Loucy (cell line): ENCODE results near the gene SLC38A7.

Source experiments
- H2AFZ ChIP-seq: fragments of 200-600 bp; sonication (generic); 2 replicates; pipeline ENCODE4 v1.6.0; 2016; ENCODE audit warnings: antibody characterized with exemption, mild to moderate bottlenecking, low read length, moderate library complexity
- H3F3A ChIP-seq: fragments of 200-600 bp; 2 replicates; pipeline ENCODE4 v1.6.0; 2016; ENCODE audit warnings: antibody characterized with exemption, low read depth, mild to moderate bottlenecking
- H3K27me3 ChIP-seq: fragments of 200-600 bp; sonication (generic); 2 replicates; pipeline ENCODE4 v1.6.1; 2014; ENCODE audit warnings: low read length, mild to moderate bottlenecking; ENCODE audit not compliant: insufficient read depth, poor library complexity, severe bottlenecking
- H3K36me3 ChIP-seq: fragments of 200-600 bp; sonication (generic); 2 replicates; pipeline ENCODE4 v1.6.1; 2016; ENCODE audit warnings: low read length; ENCODE audit not compliant: insufficient read depth
- H3K4me1 ChIP-seq: fragments of 200-600 bp; sonication (generic); 2 replicates; pipeline ENCODE4 v1.5.1; 2014; ENCODE audit warnings: low read length, mild to moderate bottlenecking; ENCODE audit not compliant: insufficient read depth, poor library complexity, severe bottlenecking
- H3K4me2 ChIP-seq: fragments of 200-600 bp; sonication (generic); 2 replicates; pipeline ENCODE4 v1.6.0; 2014; ENCODE audit warnings: antibody characterized with exemption, low read length, low read depth, mild to moderate bottlenecking; ENCODE audit not compliant: poor library complexity, severe bottlenecking
- H3K4me3 ChIP-seq: fragments of 200-600 bp; sonication (generic); 2 replicates; pipeline ENCODE4 v1.5.1; 2014; ENCODE audit warnings: low read length, mild to moderate bottlenecking, mixed read lengths; ENCODE audit not compliant: poor library complexity, severe bottlenecking
- H3K79me2 ChIP-seq: fragments of 200-600 bp; sonication (generic); 2 replicates; pipeline ENCODE4 v1.6.1; 2014; ENCODE audit warnings: low read length; ENCODE audit not compliant: insufficient read depth
- H3K9ac ChIP-seq: fragments of 200-600 bp; sonication (generic); 2 replicates; pipeline ENCODE4 v1.6.0; 2014; ENCODE audit warnings: mild to moderate bottlenecking, low read depth, low read length, moderate library complexity; ENCODE audit not compliant: poor library complexity, severe bottlenecking
- H3K9me2 ChIP-seq: fragments of 200-600 bp; sonication (generic); replicated peaks from 2 replicates; pipeline ENCODE4 v1.6.1; 2016; ENCODE audit warnings: low read depth, low read length, mixed read lengths
- H3K9me3 ChIP-seq: fragments of 200-600 bp; sonication (generic); 2 replicates; pipeline ENCODE4 v1.6.1; 2014; ENCODE audit warnings: mild to moderate bottlenecking, antibody characterized with exemption, low read length, low read depth; ENCODE audit not compliant: insufficient read depth
- H4K20me1 ChIP-seq: fragments of 200-600 bp; sonication (generic); 2 replicates; pipeline ENCODE4 v1.6.0; 2014; ENCODE audit warnings: antibody characterized with exemption, low read length, mild to moderate bottlenecking; ENCODE audit not compliant: insufficient read depth, poor library complexity, severe bottlenecking
- EZH2phosphoT487 ChIP-seq: fragments of 200-600 bp; IDR thresholded peaks from 2 replicates; pipeline ENCODE4 v1.6.1; 2018; ENCODE audit warnings: antibody characterized with exemption, mild to moderate bottlenecking, moderate library complexity, borderline replicate concordance
- TF ChIP-seq, protein P1 (sequence below): fragments of 200-600 bp; sonication (generic); conservative IDR thresholded peaks from 2 replicates; pipeline ENCODE4 v1.5.1; 2014; ENCODE audit warnings: mild to moderate bottlenecking, antibody characterized with exemption, low read length

The SLC38A7 gene

GRCh38 chr16:58634265-58634802 is 50.2 kb downstream of the SLC38A7 start:
- Histone ChIP-seq H3K27me3 (peaks cover 1% of the 10 kb centered on the region), H3K79me2 (peaks cover 3% of the 10 kb centered on the region), H3K4me1 (no peaks in the 10 kb centered on the region), H4K20me1 (peaks cover 2% of the 10 kb centered on the region), H3F3A (no peaks in the 10 kb centered on the region), H3K4me3 (no peak overlapping the region), H2AFZ (no peak overlapping the region), H3K36me3 (no peaks in the 10 kb centered on the region), H3K4me2 (no peak overlapping the region), H3K9me3 (no peaks in the 10 kb centered on the region), H3K9me2 (no peaks in the 10 kb centered on the region), H3K9ac (no peak overlapping the region)
- TF ChIP-seq, protein P1, sequence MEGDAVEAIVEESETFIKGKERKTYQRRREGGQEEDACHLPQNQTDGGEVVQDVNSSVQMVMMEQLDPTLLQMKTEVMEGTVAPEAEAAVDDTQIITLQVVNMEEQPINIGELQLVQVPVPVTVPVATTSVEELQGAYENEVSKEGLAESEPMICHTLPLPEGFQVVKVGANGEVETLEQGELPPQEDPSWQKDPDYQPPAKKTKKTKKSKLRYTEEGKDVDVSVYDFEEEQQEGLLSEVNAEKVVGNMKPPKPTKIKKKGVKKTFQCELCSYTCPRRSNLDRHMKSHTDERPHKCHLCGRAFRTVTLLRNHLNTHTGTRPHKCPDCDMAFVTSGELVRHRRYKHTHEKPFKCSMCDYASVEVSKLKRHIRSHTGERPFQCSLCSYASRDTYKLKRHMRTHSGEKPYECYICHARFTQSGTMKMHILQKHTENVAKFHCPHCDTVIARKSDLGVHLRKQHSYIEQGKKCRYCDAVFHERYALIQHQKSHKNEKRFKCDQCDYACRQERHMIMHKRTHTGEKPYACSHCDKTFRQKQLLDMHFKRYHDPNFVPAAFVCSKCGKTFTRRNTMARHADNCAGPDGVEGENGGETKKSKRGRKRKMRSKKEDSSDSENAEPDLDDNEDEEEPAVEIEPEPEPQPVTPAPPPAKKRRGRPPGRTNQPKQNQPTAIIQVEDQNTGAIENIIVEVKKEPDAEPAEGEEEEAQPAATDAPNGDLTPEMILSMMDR, result no peak
- no peak for TF ChIP-seq EZH2phosphoT487

DNA sequence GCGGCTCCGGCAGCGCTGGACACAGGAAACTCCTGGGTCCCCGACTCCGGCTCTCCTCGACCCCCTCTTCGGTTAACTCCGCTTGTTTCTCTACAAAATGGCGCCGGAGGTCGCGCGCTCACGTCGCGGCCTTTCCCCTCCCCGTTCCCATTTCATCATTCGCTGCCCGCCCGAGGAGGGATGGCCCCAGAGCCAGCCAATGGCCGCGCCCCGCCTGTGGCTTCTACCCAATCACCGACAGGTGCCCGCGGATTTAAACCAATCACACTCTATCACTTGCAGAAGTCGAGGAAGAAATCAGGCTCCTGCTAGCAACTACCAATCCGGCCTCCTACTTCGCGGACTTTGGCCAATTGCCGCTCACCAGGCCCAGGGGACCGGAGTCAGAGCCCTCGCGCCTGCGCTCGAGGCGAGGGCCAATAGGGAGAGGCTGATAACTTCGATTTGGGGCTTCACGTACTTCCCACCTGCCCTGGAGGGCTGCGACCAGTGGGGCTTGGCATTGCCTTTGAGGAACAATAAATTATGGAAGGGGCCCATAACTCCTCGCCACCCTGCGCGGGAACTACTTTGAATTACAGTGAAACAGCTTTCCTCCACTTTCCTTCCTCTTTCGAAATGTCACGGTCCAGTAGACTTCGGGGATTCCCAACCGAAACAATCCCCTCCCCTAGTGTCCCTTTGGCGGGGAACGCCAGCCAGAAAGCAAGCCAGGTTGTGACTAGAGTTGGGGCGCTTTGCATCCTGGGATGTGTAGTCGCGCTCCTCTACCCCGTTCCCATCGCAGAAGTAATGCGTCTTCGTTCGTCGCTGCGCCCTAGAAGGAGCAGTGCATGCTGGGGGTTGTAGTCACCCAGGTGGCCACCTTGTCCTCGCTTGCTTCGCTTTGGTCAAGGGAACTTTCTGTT is 54.6 kb downstream of the SLC38A7 start, which contains the start of gene CNOT1:
CNOT1 (minus strand) TSS at position 94 of the 908 bp plus-strand sequence. CDS start 30,489 bp downstream, outside the sequence.
- H3K79me2 ChIP-seq, result peaks cover 47% of the 10 kb centered on the region
- H4K20me1 ChIP-seq, result peaks cover 45% of the 10 kb centered on the region
- H3K4me2 ChIP-seq, result peak within 1 kb of the TSS; percentile 95
- TF ChIP-seq EZH2phosphoT487, result no peak
- TF ChIP-seq, protein P1, result no peak
- H3K27me3 ChIP-seq, result peaks cover 6% of the 10 kb centered on the region
- H3K36me3 ChIP-seq, result no peaks in the 10 kb centered on the region; the same call in 1 of the 2 replicates
- no peaks in the 10 kb centered on the region for H3K9me3 ChIP-seq
- no peaks in the 10 kb centered on the region for H3K9me2 ChIP-seq
- H3F3A ChIP-seq, result no peaks in the 10 kb centered on the region
- H3K9ac ChIP-seq, result peak within 1 kb of the TSS; percentile 98
- H2AFZ ChIP-seq, result peak within 1 kb of the TSS; percentile 93
- peak within 1 kb of the TSS; percentile 80 for H3K4me3 ChIP-seq
- peaks cover 24% of the 10 kb centered on the region for H3K4me1 ChIP-seq

GRCh38 chr16:58628845-58629732 is 55.5 kb downstream of the SLC38A7 start:
- peaks cover 54% of the 10 kb centered on the region for H4K20me1 ChIP-seq

More at GRCh38 chr16:58628845-58629732, 55.5 kb downstream of the SLC38A7 start:
- Histone ChIP-seq H3K27me3 (peaks cover 6% of the 10 kb centered on the region), H3F3A (no peaks in the 10 kb centered on the region), H3K4me2 (peak overlapping the region; percentile 95), H2AFZ (peak overlapping the region; percentile 71), H3K4me3 (peak overlapping the region; percentile 80), H3K36me3 (peaks cover 9% of the 10 kb centered on the region; the same call in 1 of the 2 replicates), H3K9me3 (no peaks in the 10 kb centered on the region), H3K9me2 (no peaks in the 10 kb centered on the region), H3K9ac (peak overlapping the region; percentile 98), H3K4me1 (peaks cover 28% of the 10 kb centered on the region), H3K79me2 (peaks cover 56% of the 10 kb centered on the region)
- TF ChIP-seq, protein P1, result no peak
- no peak for TF ChIP-seq EZH2phosphoT487
